Measurements from ENCODE around the gene KIRREL3.

The KIRREL3 gene

DNA sequence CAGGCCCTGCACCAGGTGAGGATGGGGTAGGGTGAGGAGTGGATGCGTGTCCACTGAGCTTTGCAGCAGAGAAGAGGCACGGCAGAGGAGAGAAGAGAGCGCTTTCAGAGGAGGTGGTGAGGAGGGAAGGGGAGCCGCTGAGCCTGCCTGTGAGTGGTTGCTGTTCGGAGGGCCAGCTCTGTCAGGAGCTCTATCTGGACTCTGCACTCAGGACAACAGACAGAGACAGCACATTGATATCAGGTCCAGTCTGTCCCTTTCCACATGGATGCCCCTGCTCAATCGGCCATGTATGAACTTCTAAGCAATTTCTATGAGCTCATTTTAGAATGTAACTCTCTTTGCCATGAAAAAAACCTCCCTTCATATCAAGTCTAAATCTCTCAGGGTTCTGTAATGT is 158.6 kb downstream of the KIRREL3 start:
- no peaks in the 10 kb centered on the region for H3K4me1 ChIP-seq (ENCODE audit: insufficient read depth, low read length)
- no peaks in the 10 kb centered on the region for H3K36me3 ChIP-seq (ENCODE audit: insufficient read depth, low read length)
- no peaks in the 10 kb centered on the region for H3K9me3 ChIP-seq (ENCODE audit: control insufficient read depth, insufficient read depth, low read length)
- no peak overlapping the region for H3K9ac ChIP-seq (ENCODE audit: low read depth, low read length)

DNA sequence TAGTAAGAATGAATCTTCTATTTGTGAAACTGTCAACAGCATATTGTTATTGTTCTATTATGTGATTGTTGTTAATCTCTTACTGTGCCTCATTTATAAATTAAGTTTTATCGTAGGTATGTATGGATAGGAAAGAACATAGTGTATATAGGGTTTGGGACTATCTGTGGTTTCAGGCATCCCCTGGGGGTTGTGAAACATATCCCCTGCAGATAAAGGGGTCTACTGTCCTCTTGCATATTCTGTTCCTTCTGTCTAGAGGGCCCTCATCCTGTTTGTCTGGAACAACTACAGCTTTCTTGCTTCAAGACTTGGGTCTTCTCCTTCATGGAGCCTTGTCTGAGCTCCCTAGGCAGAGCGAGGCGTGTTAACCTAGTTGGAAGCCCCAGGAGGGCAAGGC is 159.6 kb downstream of the KIRREL3 start:
- no peak overlapping the region for H3K9ac ChIP-seq (ENCODE audit: low read depth, low read length)
- H3K36me3 ChIP-seq (ENCODE audit: insufficient read depth, low read length) = no peaks in the 10 kb centered on the region
- no peaks in the 10 kb centered on the region; the same call in 1 of the 2 replicates for H3K9me3 ChIP-seq (ENCODE audit: control insufficient read depth, insufficient read depth, low read length)
- H3K4me1 ChIP-seq (ENCODE audit: insufficient read depth, low read length) = no peaks in the 10 kb centered on the region

DNA sequence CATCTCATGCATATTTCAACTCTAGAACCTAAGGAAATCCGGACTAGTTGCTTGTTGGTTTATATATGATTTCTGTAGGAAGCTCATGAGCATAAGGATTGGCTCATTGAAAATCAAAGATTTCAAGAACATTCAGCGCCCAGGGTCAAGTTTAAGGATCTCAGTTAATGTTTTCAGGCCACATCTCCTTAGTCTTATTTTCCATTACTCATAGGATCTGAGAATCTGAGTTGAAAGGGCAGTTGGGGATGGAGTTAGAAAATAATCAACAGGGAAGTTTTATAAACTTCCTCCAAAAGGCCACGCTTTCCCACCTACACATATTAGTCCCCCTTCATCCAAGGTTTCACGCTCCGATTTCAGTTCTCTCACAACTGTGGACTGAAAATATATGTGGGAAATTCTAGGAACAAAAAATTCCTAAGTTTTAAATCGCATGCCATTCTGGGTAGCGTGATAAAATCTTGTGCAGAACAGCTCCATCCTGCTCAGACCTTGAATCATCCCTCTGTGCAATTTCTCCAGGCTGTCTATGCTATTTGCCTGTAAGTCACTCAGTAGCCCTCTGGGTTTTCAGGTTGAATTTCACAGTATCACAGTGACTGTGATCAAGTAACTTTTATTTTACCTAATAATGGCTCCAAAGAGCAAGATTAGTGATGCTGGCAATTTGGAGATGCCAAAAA is 160.2 kb downstream of the KIRREL3 start:
- no peaks in the 10 kb centered on the region for H3K36me3 ChIP-seq (ENCODE audit: insufficient read depth, low read length)
- no peak overlapping the region for H3K9ac ChIP-seq (ENCODE audit: low read depth, low read length)
- no peaks in the 10 kb centered on the region; the same call in 1 of the 2 replicates for H3K9me3 ChIP-seq (ENCODE audit: control insufficient read depth, insufficient read depth, low read length)
- H3K4me1 ChIP-seq (ENCODE audit: insufficient read depth, low read length) = no peaks in the 10 kb centered on the region

DNA sequence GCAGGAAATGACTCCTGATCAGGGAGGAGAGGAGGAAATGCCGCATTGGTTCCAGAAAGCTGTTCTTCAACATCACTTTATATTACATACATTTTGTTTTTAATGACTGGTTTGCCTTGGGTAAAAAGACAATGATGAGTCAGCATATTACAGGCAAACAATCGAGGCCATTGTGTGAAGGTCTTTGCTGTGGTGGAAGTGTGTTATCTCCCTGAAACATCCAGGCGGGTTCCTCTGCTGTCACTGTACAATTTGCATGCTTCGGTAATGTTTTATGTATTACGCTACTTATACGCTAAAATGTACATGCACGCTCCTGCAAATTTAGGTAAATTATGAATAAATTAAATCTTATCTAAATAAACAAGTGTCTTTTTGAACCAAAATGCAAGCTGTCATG is 161.1 kb downstream of the KIRREL3 start:
- Histone ChIP-seq H3K9ac (ENCODE audit: low read depth, low read length) (no peak overlapping the region), H3K36me3 (ENCODE audit: insufficient read depth, low read length) (no peaks in the 10 kb centered on the region), H3K9me3 (ENCODE audit: control insufficient read depth, insufficient read depth, low read length) (no peaks in the 10 kb centered on the region; the same call in 1 of the 2 replicates), H3K4me1 (ENCODE audit: insufficient read depth, low read length) (no peaks in the 10 kb centered on the region)

DNA sequence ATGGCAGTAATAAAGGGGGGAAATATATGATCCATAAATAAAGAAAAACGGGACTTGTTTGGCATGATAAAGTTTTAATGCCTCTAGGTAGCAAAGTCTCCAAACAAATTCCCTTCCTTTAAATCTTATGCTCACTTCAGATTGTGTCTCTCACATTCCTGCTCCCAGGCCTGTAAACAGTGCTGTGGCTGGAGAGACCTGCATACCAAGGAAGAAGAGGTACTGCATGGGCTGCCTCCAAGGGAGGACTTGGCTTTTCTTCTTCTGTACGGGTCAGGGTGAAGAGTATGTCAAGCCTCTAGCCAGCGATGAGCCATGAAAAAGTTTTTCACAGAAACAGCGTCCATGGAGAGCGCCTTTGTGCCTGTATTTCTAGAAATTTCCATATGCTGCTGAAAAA is 161.8 kb downstream of the KIRREL3 start:
- Histone ChIP-seq H3K36me3 (ENCODE audit: insufficient read depth, low read length) (no peaks in the 10 kb centered on the region), H3K9me3 (ENCODE audit: control insufficient read depth, insufficient read depth, low read length) (no peaks in the 10 kb centered on the region; the same call in 1 of the 2 replicates)

DNA sequence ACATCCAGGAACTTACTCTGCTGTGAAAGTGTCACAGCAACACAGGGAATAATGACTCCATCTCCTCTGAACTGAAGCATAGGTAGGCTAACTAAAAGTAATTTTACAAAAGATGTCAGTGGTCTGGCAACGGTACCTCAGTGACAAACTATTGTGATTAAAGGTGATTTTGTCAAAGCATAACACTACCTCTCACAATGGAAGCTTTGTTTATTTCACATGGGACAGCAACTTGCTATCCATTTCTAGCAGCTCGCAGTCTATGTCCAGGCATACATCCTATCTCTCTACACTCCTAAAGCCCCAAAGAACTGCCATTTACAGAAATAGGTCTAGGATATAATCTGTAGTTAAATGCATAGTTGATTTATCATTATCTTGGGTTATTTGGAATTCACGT is 163.0 kb downstream of the KIRREL3 start:
- Histone ChIP-seq H3K36me3 (ENCODE audit: insufficient read depth, low read length) (no peaks in the 10 kb centered on the region), H3K9me3 (ENCODE audit: control insufficient read depth, insufficient read depth, low read length) (no peaks in the 10 kb centered on the region; the same call in 1 of the 2 replicates), H3K9ac (ENCODE audit: low read depth, low read length) (no peak overlapping the region), H3K4me1 (ENCODE audit: insufficient read depth, low read length) (no peaks in the 10 kb centered on the region)

More for the DNA sequence above, 161.8 kb downstream of the KIRREL3 start:
- Histone ChIP-seq H3K4me1 (ENCODE audit: insufficient read depth, low read length) (no peaks in the 10 kb centered on the region), H3K9ac (ENCODE audit: low read depth, low read length) (no peak overlapping the region)

DNA sequence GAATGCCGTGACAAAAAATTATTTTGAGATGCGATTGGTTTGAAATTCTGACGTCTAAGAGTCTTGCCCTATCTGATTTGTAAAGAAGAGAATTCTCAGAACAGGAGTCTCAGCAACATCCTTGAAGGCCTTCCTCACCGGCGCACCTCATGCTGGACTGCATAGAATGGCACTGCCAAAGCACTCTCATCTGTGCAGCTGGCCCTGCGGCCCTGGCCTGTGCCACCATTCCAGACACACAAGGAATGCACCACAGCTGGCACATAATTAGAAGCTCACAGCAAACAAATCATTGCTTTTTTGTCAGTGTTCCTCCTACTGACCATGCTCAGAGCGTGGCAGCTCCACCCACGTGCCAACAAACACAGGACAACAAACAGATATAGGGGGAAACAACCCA is 166.0 kb downstream of the KIRREL3 start:
- H3K9me3 ChIP-seq (ENCODE audit: control insufficient read depth, insufficient read depth, low read length) = no peaks in the 10 kb centered on the region; the same call in 1 of the 2 replicates
- no peaks in the 10 kb centered on the region for H3K36me3 ChIP-seq (ENCODE audit: insufficient read depth, low read length)
- no peak overlapping the region for H3K9ac ChIP-seq (ENCODE audit: low read depth, low read length)
- H3K4me1 ChIP-seq (ENCODE audit: insufficient read depth, low read length) = no peaks in the 10 kb centered on the region

DNA sequence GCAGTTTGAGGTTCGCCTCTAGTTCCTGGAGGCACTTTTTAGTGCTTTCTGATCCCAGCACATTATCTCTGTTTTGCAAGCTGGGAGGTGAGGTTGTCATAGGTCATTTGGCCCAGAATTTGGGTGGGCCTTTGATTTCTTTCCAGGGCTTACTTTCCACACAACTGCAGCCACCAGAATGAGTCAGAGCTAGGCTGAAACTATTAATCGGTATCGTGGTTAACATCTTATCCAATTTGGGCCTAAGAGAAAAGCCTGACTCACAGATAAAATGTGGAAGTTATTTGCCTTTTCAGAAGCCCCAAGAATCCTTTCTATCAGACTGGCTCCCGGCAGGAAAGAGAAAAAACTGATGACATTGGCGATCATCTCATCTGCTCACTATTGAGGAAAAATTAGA is 166.4 kb downstream of the KIRREL3 start:
- Histone ChIP-seq H3K9me3 (ENCODE audit: control insufficient read depth, insufficient read depth, low read length) (no peaks in the 10 kb centered on the region; the same call in 1 of the 2 replicates), H3K36me3 (ENCODE audit: insufficient read depth, low read length) (no peaks in the 10 kb centered on the region), H3K9ac (ENCODE audit: low read depth, low read length) (no peak overlapping the region), H3K4me1 (ENCODE audit: insufficient read depth, low read length) (no peaks in the 10 kb centered on the region)

DNA sequence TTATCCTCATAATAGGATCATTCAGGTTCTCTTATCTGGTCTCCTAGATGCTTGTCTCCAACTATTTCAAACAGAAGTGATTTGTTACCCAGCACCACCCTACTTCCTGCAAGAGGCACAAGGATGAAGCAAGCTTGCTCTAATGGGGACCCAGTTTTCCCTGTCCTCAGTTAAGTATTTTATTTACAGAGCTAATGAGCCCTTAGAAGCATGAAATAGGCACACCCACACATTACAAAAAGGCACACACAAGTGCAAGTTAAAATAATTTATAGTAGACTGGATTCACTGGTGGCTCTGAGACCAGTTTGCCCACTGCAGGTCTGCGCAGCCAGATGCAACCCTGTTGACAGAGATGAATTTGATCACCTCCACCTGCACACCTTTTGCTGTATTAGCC is 167.5 kb downstream of the KIRREL3 start:
- H3K9me3 ChIP-seq (ENCODE audit: control insufficient read depth, insufficient read depth, low read length) = no peaks in the 10 kb centered on the region; the same call in 1 of the 2 replicates
- H3K36me3 ChIP-seq (ENCODE audit: insufficient read depth, low read length) = no peaks in the 10 kb centered on the region
- H3K4me1 ChIP-seq (ENCODE audit: insufficient read depth, low read length) = no peaks in the 10 kb centered on the region
- no peak overlapping the region for H3K9ac ChIP-seq (ENCODE audit: low read depth, low read length)

DNA sequence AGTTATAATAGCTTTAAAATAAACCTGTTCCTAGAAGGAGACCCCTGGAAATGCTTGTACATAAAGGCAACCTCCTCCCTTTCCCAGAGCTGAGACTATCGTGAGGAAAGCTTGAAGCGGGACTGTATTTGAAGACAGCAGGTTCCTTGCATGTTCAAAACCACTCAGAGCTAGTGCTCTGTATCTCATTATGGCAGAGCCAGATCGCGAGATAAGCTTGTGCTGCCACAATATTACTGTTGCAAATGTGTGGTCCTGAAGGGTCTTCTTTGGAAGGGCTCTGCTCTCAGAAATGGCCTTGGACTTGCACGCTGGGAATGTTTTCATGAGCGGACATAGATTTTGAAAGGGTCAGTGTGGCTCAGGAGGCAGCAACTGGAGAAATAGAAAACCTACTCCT is 168.2 kb downstream of the KIRREL3 start:
- no peak overlapping the region for H3K9ac ChIP-seq (ENCODE audit: low read depth, low read length)
- no peaks in the 10 kb centered on the region for H3K36me3 ChIP-seq (ENCODE audit: insufficient read depth, low read length)
- H3K4me1 ChIP-seq (ENCODE audit: insufficient read depth, low read length) = no peaks in the 10 kb centered on the region
- H3K9me3 ChIP-seq (ENCODE audit: control insufficient read depth, insufficient read depth, low read length) = no peaks in the 10 kb centered on the region; the same call in 1 of the 2 replicates

DNA sequence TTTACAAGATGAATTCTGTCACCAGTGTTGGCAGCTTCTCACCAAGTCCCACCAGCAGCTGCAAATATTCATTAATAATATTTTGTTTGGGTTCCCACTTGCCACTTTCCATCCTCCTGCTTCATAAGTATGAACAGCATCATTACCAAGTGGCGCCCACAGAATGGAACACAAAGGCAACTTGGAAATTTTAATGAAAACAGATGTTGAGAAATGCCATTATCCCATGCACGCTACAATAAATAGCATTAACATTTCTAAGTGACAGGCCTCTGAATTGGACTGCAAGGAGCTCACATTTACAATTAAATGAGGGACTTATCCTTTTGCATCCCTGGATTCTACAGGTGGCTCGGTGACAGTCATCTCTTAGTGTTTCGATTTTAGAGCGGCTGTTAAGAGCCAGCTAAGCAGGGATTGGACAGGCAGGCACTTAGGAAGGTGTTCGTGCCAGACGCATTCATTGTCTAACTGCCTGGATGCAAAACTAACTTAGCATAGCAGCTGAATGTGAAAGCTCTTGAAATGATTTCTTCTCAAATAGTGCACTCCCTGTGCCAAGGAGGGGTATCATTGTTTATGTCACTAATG is 170.3 kb downstream of the KIRREL3 start:
- Histone ChIP-seq H3K36me3 (ENCODE audit: insufficient read depth, low read length) (no peaks in the 10 kb centered on the region), H3K9me3 (ENCODE audit: control insufficient read depth, insufficient read depth, low read length) (no peaks in the 10 kb centered on the region), H3K9ac (ENCODE audit: low read depth, low read length) (no peak overlapping the region), H3K4me1 (ENCODE audit: insufficient read depth, low read length) (no peaks in the 10 kb centered on the region)

DNA sequence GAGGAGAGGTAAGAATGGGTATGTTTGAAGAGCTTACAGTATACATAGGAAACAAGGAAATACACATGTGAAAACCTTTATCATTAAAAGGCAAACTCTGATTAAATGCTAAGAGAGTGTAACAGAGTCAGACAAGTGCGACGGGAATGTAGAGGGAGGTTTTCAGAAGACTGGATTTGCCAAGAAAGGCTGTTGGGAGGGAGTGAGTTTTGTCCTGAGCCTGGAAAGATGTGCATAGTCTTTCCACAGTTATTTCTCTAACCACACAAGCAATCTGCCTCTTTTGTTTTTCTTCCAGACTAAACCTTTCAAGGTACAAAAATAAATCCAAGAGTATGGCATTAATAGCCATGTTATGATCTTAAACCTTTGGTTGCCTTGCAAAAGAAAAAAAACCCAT is 170.9 kb downstream of the KIRREL3 start:
- H3K36me3 ChIP-seq (ENCODE audit: insufficient read depth, low read length) = no peaks in the 10 kb centered on the region
- no peak overlapping the region for H3K9ac ChIP-seq (ENCODE audit: low read depth, low read length)
- no peaks in the 10 kb centered on the region for H3K9me3 ChIP-seq (ENCODE audit: control insufficient read depth, insufficient read depth, low read length)
- no peaks in the 10 kb centered on the region; the same call in 1 of the 2 replicates for H3K4me1 ChIP-seq (ENCODE audit: insufficient read depth, low read length)

DNA sequence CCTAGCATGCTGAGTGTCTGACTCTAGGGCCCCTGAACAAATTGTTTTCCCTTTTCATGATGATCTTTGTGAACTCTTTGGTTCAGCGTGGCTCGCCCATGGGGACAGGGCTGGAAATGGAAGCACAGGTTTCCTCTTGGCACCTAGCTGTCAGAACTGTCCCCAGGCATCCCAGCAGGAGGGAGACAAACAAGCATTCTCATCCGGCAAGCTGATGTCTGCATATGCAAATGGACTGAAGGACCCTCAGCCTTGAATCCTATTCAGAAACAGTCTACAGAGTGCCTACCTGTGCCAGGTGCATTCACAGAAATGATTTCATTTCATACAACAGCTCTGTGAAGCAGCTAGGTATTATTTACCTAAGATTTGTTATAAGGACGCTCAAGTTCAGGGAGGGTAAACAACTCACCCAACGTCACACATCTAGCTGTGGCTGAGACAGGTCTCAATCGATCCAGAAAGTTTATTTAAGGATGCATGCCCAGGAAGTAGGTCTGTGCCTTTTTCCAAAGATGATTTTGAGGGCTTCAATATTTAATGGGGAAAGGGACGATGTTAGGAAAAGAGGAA is 176.4 kb downstream of the KIRREL3 start:
- H3K9ac ChIP-seq (ENCODE audit: low read depth, low read length) = no peak overlapping the region
- H3K4me1 ChIP-seq (ENCODE audit: insufficient read depth, low read length) = peaks cover 12% of the 10 kb centered on the region
- H3K36me3 ChIP-seq (ENCODE audit: insufficient read depth, low read length) = no peaks in the 10 kb centered on the region
- no peaks in the 10 kb centered on the region for H3K9me3 ChIP-seq (ENCODE audit: control insufficient read depth, insufficient read depth, low read length)

DNA sequence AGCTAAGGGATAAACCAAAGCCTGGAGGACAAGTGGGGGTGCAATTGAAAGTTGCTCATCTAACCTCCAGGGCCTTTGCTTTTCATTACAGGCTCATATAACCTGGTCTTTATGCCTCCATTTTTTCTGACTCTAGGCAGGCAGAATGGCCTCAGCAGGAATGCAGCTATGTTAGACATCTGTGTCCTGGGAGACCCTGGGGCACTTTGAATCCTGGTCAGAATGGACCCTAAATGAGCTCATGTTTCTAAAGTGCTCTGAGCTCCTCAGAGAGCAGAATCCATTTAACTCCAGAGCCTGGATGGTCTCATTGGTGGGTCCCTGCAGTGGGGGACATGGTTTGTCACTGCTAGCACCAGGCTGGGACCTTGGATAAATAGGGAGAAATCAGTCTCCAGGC is 177.3 kb downstream of the KIRREL3 start:
- Histone ChIP-seq H3K36me3 (ENCODE audit: insufficient read depth, low read length) (no peaks in the 10 kb centered on the region), H3K4me1 (ENCODE audit: insufficient read depth, low read length) (peaks cover 12% of the 10 kb centered on the region), H3K9ac (ENCODE audit: low read depth, low read length) (no peak overlapping the region), H3K9me3 (ENCODE audit: control insufficient read depth, insufficient read depth, low read length) (no peaks in the 10 kb centered on the region)

DNA sequence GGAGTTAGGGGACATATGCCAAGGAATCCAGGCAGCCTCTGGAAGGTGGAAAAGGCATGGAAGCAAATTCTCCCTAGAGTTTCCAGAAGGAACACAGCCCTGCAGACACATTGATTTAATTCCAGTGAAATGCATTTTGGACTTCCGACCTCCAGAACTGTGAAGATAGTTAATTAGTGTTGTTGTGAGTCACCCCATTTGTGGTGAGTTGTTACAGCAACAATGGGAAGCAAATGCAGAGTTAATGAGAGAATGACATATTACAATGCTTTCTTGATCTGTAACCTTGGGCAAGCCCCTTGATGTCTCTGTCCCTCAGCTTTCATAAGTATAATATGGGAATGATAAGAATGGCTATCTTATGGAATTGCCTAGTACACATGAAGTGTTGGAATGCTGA is 178.7 kb downstream of the KIRREL3 start:
- Histone ChIP-seq H3K9ac (ENCODE audit: low read depth, low read length) (no peak overlapping the region), H3K4me1 (ENCODE audit: insufficient read depth, low read length) (peaks cover 17% of the 10 kb centered on the region), H3K36me3 (ENCODE audit: insufficient read depth, low read length) (no peaks in the 10 kb centered on the region), H3K9me3 (ENCODE audit: control insufficient read depth, insufficient read depth, low read length) (no peaks in the 10 kb centered on the region)
